ENCODE data around the gene GLCE.

GLCE gene

DNA sequence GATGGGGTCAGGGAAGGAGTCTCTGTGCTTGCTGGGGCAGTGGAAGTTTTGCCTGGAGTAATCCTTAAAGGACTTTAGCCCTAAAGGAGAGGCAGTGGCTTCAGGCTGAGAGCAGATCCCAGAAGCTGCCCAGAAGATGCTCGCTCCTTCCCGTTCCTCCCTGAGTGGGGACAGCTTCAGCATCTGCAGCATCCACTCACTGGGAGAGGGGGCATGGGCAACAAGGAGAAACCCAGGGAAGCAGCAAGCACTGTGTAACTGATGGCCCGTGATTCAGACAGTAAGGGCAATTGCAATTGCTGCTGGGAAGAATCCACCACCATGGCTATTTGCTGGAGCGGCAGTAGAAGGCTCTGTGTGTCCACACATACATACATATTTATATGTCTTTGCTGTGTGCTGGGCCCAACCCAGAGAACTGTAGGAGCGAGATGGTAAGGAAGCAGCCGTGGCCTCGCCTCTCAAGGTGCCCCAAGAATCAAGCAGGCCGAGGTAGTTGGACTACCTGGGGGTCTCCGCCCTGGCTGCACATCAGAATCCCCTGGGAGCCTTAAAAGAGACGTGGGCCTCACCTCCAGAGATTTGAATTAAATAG, 132.5 kb downstream of the GLCE start:
- TF ChIP-seq EZH2phosphoT487 (conservative IDR thresholded peaks at IDR 0.05; ENCODE audit: low read length): no peak
- TF ChIP-seq, protein P1, sequence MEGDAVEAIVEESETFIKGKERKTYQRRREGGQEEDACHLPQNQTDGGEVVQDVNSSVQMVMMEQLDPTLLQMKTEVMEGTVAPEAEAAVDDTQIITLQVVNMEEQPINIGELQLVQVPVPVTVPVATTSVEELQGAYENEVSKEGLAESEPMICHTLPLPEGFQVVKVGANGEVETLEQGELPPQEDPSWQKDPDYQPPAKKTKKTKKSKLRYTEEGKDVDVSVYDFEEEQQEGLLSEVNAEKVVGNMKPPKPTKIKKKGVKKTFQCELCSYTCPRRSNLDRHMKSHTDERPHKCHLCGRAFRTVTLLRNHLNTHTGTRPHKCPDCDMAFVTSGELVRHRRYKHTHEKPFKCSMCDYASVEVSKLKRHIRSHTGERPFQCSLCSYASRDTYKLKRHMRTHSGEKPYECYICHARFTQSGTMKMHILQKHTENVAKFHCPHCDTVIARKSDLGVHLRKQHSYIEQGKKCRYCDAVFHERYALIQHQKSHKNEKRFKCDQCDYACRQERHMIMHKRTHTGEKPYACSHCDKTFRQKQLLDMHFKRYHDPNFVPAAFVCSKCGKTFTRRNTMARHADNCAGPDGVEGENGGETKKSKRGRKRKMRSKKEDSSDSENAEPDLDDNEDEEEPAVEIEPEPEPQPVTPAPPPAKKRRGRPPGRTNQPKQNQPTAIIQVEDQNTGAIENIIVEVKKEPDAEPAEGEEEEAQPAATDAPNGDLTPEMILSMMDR (IDR thresholded peaks at IDR 0.05; ENCODE audit: insufficient read depth, low read length, poor library complexity, severe bottlenecking): no peak
- no peaks in the 10 kb centered on the region for H3F3A ChIP-seq (ENCODE audit: insufficient read depth)
- H3K9ac ChIP-seq (ENCODE audit: low read length): no peak overlapping the region
- no peaks in the 10 kb centered on the region for H3K79me2 ChIP-seq (ENCODE audit: insufficient read depth, low read length)
- no peak overlapping the region for H3K4me2 ChIP-seq (ENCODE audit: low read depth, low read length, poor library complexity, severe bottlenecking)
- H2AFZ ChIP-seq (ENCODE audit: low read depth, low read length, severe bottlenecking): no peak overlapping the region
- no peaks in the 10 kb centered on the region for H3K9me2 ChIP-seq (replicated peaks; ENCODE audit: insufficient read depth, low read length)
- H3K9me3 ChIP-seq (ENCODE audit: insufficient read depth, low read length): no peaks in the 10 kb centered on the region
- H3K4me3 ChIP-seq (ENCODE audit: insufficient read depth, low read length, poor library complexity, severe bottlenecking): no peak overlapping the region
- H3K36me3 ChIP-seq (ENCODE audit: low read length): no peaks in the 10 kb centered on the region
- H3K27me3 ChIP-seq (ENCODE audit: low read length): no peaks in the 10 kb centered on the region
- H4K20me1 ChIP-seq (ENCODE audit: low read depth, low read length): no peaks in the 10 kb centered on the region
- H3K27ac ChIP-seq (ENCODE audit: low read depth, low read length): no peak overlapping the region

DNA sequence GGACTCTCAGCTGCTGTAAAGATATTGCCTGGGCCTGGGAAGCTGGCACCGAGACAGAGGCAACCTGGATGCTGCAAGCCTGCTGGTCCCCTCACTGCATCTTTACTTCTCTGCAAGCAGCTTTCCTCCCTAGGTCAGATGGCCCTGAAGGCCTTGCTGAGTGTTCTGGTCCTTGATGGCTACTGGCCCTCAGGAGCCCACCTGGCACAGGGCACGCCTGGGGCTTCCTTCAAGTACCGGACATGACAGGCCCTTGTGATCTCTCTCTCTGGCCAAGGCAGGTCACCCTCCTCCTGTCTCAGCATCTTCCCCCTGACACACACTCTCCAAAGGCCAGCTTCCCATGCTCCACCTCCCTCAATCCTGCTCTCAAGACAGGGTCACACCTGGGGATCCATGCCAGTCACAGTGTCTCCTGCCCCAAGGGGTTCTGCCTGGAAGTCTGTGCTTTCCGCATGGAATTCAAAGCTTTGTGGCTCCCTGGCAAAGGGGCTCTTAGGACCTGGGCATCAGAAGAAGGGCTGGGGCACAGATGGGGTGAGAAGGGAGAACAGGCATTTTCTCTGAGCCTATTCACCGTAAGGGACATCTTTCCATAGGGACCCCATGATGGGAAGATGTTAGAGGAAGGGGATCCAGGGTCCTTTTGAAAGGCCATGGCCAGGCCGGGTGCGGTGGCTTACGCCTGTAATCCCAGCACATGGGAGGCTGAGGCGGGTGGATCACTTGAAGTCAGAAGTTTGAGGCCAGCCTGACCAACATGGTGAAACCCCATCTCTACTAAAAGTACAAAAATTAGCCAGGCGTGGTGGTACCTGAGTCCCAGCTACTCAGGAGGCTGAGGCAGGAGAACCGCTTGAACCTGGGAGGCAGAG, 133.5 kb downstream of the GLCE start:
- H3F3A ChIP-seq (ENCODE audit: insufficient read depth): no peaks in the 10 kb centered on the region
- H3K27ac ChIP-seq (ENCODE audit: low read depth, low read length): no peak overlapping the region
- H2AFZ ChIP-seq (ENCODE audit: low read depth, low read length, severe bottlenecking): no peak overlapping the region
- H3K4me2 ChIP-seq (ENCODE audit: low read depth, low read length, poor library complexity, severe bottlenecking): no peak overlapping the region
- H3K9me2 ChIP-seq (replicated peaks; ENCODE audit: insufficient read depth, low read length): no peaks in the 10 kb centered on the region
- H4K20me1 ChIP-seq (ENCODE audit: low read depth, low read length): no peaks in the 10 kb centered on the region
- H3K27me3 ChIP-seq (ENCODE audit: low read length): no peaks in the 10 kb centered on the region
- no peak overlapping the region for H3K4me3 ChIP-seq (ENCODE audit: insufficient read depth, low read length, poor library complexity, severe bottlenecking)
- H3K9me3 ChIP-seq (ENCODE audit: insufficient read depth, low read length): no peaks in the 10 kb centered on the region
- TF ChIP-seq, protein P1 (IDR thresholded peaks at IDR 0.05; ENCODE audit: insufficient read depth, low read length, poor library complexity, severe bottlenecking): no peak
- TF ChIP-seq EZH2phosphoT487 (conservative IDR thresholded peaks at IDR 0.05; ENCODE audit: low read length): no peak
- no peaks in the 10 kb centered on the region for H3K79me2 ChIP-seq (ENCODE audit: insufficient read depth, low read length)
- no peaks in the 10 kb centered on the region for H3K36me3 ChIP-seq (ENCODE audit: low read length)
- no peak overlapping the region for H3K9ac ChIP-seq (ENCODE audit: low read length)

DNA sequence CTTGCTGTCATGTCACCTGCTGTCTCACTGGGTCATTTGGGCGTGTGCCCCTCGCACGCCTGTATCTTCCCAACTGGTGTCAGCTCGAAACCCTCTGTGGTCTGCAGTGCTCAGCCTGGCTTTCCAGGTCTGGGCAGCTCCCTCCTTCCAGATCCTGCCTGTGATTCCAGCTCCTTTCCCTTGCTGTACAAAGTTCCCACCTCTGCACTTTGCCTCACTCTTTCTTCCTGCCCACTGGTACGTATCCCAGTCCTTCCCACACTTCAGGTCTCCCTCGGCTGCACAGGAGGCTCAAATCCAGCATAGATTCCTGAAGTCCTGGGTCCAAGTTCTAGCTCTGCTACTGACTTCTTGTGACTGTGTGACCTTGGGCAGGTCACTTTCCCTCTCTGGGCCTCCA, 136.2 kb downstream of the GLCE start:
- Histone ChIP-seq H3K27me3 (ENCODE audit: low read length) (no peaks in the 10 kb centered on the region), H3K79me2 (ENCODE audit: insufficient read depth, low read length) (no peaks in the 10 kb centered on the region), H3K4me3 (ENCODE audit: insufficient read depth, low read length, poor library complexity, severe bottlenecking) (no peak overlapping the region), H3K4me2 (ENCODE audit: low read depth, low read length, poor library complexity, severe bottlenecking) (no peak overlapping the region), H3K9ac (ENCODE audit: low read length) (no peak overlapping the region), H3F3A (ENCODE audit: insufficient read depth) (no peaks in the 10 kb centered on the region), H3K9me2 (replicated peaks; ENCODE audit: insufficient read depth, low read length) (no peaks in the 10 kb centered on the region), H2AFZ (ENCODE audit: low read depth, low read length, severe bottlenecking) (no peak overlapping the region), H3K27ac (ENCODE audit: low read depth, low read length) (no peak overlapping the region), H3K9me3 (ENCODE audit: insufficient read depth, low read length) (no peaks in the 10 kb centered on the region), H4K20me1 (ENCODE audit: low read depth, low read length) (no peaks in the 10 kb centered on the region), H3K36me3 (ENCODE audit: low read length) (no peaks in the 10 kb centered on the region)
- TF ChIP-seq, protein P1 (IDR thresholded peaks at IDR 0.05; ENCODE audit: insufficient read depth, low read length, poor library complexity, severe bottlenecking): no peak
- TF ChIP-seq EZH2phosphoT487 (conservative IDR thresholded peaks at IDR 0.05; ENCODE audit: low read length): no peak

Measured in SU-DHL-6 (cell line).